ENCODE results near the gene RNU4-1. TPM values are rescaled to one million over a fixed set of nuclear protein-coding genes. Genes with fewer than 3 reads are reported as not detected.
A peak's percentile ranks its signal among the peaks of the same experiment; 100 is the strongest.

RNU4-1 gene
- total and polyA plus RNA-seq, 9 of the 15 experiments (the other 6 are each of a cell fraction or from before 2014, with no cell fraction given) = under 0.01 to 19,719 (median 3,563) TPM; not detected in 4

GRCh38 chr12:120317224-120318105 lies 24.4 kb upstream of the RNU4-1 start (continued):
- TF ChIP-seq REST (IDR thresholded peaks at IDR 0.05; ENCODE audit: borderline replicate concordance) (peak; percentile 97), REST (CRISPR knock-in tag; IDR thresholded peaks at IDR 0.05; ENCODE audit: low read depth) (no peak), ZNF318 (IDR thresholded peaks at IDR 0.05; ENCODE audit: borderline replicate concordance in 1 of 2, low read depth in 1 of 2) (peak in 1 of 2 experiments; percentile 53; a peak in 1 of 4 replicates), BRD4 (IDR thresholded peaks at IDR 0.05) (peak; percentile 67; the same call in 1 of the 2 replicates), TBP (optimal IDR thresholded peaks at IDR 0.05; ENCODE audit: low read depth, low read length) (peak; percentile 95), ZFP30 (CRISPR knock-in tag; IDR thresholded peaks at IDR 0.05; ENCODE audit: borderline replicate concordance) (no peak), E2F1 (CRISPR knock-in tag; IDR thresholded peaks at IDR 0.05) (peak; percentile 35; the same call in 1 of the 2 replicates), PML (IDR thresholded peaks at IDR 0.05; ENCODE audit: low read length) (peak; percentile 79; the same call in 1 of the 2 replicates)
